GM03348 (cell line): ENCODE results near the gene DNAI1.
A peak's percentile ranks its signal among the peaks of the same experiment; 100 is the strongest.

ENCODE experiments used
- DNase-seq: peaks from one replicate; pipeline ENCODE4 v3.0.0; 2012; ENCODE audit warnings: low spot score

DNAI1 gene

GRCh38 chr9:34558919-34559623 is 100.5 kb downstream of the DNAI1 start:
- no peak for DNase-seq

- DNase-seq = peak; percentile 78
Measured at GRCh38 chr9:34559624-34560455, 101.2 kb downstream of the DNAI1 start.

DNA sequence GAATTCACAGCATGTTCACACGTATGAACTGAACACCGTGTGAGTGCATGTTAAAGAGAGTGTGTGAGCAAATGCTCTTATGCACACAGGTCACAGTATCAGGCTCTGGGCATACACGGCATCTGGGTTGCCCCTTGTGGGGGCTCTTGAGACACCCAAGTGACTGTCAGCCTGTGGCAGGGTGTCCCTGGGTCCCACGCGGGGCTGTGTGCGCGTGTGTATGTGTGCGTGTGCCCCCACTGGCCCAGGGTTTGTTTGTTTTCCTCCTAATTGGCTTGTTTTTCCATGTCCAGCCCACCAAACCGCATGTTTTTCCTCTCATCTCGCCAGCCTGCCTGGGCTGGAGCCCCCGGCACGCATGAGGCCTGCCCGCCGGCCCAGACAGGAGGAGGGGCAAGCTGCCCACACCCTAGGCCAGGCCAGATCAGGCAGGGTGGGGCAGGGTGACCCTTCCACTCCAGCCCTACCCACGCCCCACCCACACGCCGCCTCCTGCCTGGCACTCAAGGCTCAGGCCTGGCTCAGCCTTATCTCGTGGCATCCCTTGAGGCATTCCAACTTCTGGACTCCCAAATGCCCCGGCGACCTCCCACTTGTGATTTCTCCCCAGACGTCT is 102.1 kb downstream of the DNAI1 start:
- DNase-seq = no peak

DNA sequence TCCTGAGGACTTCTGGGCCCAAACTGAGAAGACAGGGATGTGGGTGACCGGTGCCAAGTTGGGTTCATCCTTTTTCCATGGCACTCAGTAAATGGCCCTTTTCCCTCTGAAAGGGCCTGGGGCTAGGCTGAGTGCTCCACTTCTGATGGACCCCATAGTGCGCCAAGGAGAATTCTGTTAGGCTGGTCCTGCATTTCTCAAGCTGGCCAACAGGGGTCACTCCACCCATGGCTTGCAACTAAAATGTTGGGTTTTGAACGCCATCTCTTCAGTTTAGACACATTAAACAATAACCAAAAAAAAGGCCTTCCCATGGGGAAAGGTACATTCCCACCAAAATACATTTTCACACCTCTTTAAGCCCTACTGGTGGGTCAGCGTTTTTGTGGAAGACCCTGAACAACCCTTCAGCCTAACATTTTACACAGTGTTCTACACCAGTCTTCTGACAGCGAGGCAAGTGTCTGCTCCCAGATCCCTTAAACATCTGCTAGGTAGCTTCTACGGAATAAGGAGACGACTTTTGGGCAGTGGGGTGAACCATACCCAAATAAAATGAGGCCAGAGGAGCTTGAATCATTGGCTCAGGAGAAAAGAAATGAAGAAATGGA is 103.6 kb downstream of the DNAI1 start:
- DNase-seq = no peak

DNA sequence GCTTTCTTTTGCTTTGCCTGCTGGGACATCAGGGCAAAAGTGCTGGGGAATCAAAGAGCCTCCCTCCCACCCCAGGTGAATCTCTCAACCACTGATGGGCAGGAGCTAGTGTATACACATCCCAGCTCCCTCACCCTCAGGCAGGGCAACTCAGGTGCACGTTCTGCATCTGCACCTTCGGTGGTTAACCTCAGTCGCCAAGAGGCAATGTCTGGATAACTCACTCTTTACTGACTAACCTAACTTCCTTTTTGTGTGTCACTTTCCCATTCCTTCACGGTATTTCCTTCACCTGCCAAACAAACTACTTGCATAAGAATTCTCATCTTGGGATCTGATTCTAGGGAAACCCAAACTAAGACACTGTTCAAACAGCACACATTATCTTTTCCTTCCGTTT is 104.7 kb downstream of the DNAI1 start:
- no peak for DNase-seq

DNA sequence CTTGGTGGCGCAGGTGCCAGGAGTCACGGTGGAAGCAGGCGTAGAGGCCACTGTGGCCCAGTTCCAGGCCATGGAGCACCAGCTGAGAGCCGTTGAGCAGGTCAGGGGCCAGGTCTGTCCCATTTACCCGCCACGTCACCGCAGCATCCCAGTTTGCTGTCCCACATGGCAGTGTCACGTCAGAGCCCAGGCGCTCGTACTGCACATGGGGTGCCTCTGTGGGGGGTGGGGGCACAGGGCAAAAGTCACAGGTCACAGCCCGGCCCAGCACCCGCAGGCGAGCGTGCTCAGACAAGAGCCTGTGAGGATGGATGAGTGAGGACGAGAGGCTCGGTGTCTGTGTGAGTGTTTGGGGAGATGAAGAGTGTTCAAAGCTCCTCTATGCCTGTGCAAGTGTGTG is 106.0 kb downstream of the DNAI1 start:
- DNase-seq = no peak

GRCh38 chr9:34565856-34566255 is 107.3 kb downstream of the DNAI1 start:
- DNase-seq = no peak

DNA sequence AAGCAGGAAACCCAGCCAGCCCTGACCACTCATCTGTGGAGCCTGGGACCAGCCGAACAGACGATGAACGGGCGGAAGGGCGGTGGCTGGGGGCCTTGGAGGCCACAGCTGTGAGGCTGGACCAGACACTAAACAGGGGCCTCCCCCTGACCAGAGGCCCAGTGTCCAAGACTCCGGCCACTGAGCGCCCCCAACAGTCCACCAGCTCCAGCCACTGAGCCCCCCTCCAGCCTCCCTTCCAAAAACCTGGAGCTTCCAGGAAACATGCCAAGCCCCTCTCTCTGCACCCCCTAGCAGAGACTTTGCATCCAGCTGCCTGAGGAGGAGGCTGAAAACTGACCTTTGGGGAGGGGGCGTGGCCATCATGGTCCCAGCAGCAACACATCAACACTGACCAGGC is 107.7 kb downstream of the DNAI1 start:
- DNase-seq = no peak

DNA sequence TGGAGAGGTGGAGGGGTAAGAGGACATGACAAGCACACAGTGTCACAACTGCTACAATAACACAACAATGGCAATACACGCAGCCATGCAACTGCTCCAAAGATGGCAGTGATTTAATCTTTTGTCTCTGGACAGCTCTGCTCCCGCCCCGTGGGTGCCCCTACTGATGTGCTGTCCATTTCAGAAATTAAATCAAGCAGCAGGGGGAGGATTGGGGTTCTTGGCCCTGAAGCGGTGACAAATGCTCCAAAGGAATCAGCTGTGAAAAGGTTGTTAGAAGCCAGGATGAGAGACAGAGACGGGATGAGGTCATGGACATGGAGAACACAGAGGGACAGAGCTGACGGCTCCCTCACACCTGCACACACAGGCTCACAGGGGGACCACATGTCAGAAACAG is 108.4 kb downstream of the DNAI1 start:
- no peak for DNase-seq

DNA sequence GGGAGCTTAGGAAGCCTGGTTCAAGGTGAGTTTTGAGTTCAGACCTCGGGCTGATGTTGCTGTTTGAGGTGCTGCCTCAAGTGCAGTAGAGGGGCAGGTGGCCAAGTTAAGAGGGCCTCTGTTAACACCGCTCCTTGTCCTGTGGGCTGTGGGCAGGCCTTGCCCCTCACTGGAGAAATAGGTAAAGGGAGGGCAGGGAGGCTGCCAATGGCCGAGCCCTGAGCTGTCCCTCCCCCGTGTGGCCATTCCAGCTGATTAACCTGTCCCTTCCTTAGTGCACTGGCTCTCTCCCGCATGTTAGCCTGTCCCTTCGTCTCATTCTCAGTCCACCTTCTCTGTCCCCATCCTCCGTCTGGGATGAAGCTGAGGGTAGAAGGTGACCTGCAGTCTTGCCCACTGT is 109.5 kb downstream of the DNAI1 start:
- no peak for DNase-seq

DNA sequence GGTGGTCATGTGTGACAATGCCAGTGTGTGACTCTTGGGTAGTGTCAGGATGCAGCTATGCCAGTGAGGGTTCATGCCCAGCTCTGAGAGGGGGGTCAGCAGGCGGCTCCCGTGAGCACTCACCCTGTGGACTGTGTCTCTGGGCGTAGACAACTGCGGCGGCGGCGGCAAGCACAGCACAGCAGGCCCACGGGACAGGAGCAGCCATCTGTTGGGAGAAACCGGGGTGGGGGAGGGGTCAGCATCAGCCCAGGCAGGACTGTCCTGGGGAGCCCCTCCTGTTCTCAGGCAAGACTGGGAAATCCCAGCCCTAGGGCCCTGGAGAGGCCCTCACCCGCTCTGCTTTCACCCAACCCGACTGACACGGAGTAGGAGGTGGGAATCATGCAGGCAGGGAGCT is 110.2 kb downstream of the DNAI1 start:
- DNase-seq = no peak

GRCh38 chr9:34570376-34570775 is 111.8 kb downstream of the DNAI1 start:
- peak; percentile 31 for DNase-seq
